Chondrocyte (in vitro differentiated cells): Measurements from ENCODE around the gene MED8. TPM values are rescaled to one million over a fixed set of nuclear protein-coding genes. Genes with fewer than 3 reads are reported as not detected.

Experiments
- DNase-seq: peaks from one replicate; pipeline ENCODE4 v3.0.0; 2021; ENCODE audit warnings: mixed read lengths, low spot score
- H3K27ac Mint-ChIP-seq: one replicate; pipeline ENCODE4 v1.8.0; 2021; ENCODE audit warnings: mild to moderate bottlenecking, moderate library complexity, mixed read lengths; ENCODE audit not compliant: unreplicated experiment
- H3K27me3 Mint-ChIP-seq: 2 replicates; pipeline ENCODE4 v1.8.0; 2021; ENCODE audit warnings: low read depth, mixed read lengths
- H3K36me3 Mint-ChIP-seq: 2 replicates; pipeline ENCODE4 v1.8.0; 2021; ENCODE audit warnings: low read depth, mixed read lengths
- H3K4me1 Mint-ChIP-seq: 2 replicates; pipeline ENCODE4 v1.8.0; 2021; ENCODE audit warnings: low read depth, mild to moderate bottlenecking, mixed read lengths
- H3K4me3 Mint-ChIP-seq: one replicate; pipeline ENCODE4 v1.8.0; 2021; ENCODE audit warnings: mild to moderate bottlenecking, moderate library complexity, mixed read lengths; ENCODE audit not compliant: unreplicated experiment
- H3K9me3 Mint-ChIP-seq: 2 replicates; pipeline ENCODE4 v1.8.0; 2021; ENCODE audit warnings: low read depth, mixed read lengths
- long read RNA-seq: library from polyadenylated mRNA; stranded (forward); transcript quantifications from one replicate; pipeline ENCODE4 v2.0.0, GENCODE V29; 2021
- total RNA-seq: library from RNA; stranded (reverse); gene quantifications from 3 replicates; pipeline ENCODE4 v1.2.1, GENCODE V29; 2021
- TF ChIP-seq, protein P1 (sequence below): fragments of 200-600 bp; sonication (generic); IDR thresholded peaks from 2 replicates; pipeline ENCODE4 v1.5.0; 2021; ENCODE audit warnings: antibody characterized with exemption, mild to moderate bottlenecking, moderate library complexity

MED8 gene, protein sequence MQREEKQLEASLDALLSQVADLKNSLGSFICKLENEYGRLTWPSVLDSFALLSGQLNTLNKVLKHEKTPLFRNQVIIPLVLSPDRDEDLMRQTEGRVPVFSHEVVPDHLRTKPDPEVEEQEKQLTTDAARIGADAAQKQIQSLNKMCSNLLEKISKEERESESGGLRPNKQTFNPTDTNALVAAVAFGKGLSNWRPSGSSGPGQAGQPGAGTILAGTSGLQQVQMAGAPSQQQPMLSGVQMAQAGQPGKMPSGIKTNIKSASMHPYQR
- 48.3 to 48.6 TPM (median 48.4 TPM) in 3 replicates for total RNA-seq
- long read RNA-seq, transcript MED8-203 (7 exons, 1,924 nt): major isoform, 81 of 121 reads
- long read RNA-seq, transcript MED8-201 (8 exons, 1,483 nt): minor isoform, 11 of 121 reads
- long read RNA-seq, partial matches to known transcripts: 15 of 121 reads
- long read RNA-seq, other reads (novel, unspliced or antisense): 14 of 121 reads

DNA sequence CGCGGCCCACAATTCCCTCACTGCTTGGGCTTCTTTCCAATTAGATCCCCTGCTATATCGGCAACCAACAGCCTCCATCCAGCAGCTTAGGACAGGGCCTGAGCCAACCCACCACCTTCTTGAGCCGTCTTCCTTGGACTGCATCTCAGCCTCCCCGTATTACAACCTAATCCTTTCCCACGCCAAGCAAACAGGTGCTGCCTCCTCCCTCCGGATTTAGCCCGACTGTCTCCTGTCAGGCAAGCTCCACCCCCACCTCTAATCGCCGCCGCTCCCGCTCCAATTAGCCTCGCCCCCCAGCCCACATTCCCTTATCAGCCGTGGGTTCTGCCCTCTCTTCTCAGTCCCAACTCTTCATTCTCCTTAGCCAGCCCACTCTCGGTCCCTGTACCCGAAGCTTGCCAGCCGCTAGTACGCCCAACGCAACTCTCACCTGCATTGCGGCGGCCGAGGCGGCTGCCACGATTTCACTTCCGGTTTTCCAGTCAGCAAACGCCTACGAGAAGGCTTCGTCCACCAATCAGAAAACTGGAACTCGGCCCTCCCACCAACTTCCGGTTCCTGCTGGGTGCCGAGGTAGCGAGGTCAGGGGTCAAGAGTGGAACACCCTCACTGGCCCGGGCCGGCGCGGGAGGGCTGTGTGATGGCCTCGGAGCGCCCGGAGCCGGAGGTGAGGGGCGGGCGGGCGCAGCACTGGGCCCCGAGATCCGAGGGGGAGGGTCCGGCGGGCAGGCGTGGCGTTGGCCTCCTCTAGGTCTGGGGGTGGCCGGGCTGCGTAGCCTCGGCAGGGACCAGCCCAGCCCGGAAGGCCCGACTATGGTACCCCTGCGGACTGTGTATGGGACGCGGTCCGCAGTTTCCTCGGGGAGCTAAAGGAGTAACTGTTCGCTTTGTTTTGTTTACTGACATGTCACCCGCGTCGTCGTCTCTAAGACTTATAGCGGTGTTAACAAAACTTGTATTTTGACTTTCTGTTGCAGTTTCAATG is at the start of gene MED8, which contains the start of gene SZT2:
MED8 (minus strand) TSS at position 475 of the 988 bp plus-strand sequence; CDS start at position 439, 36 bp downstream.
SZT2 (plus strand) TSS at position 574 of the 988 bp plus-strand sequence; CDS start at position 644, 70 bp downstream.
- H3K4me3 Mint-ChIP-seq: peak within 1 kb of the TSS; percentile 100
- H3K9me3 Mint-ChIP-seq: no peaks in the 10 kb centered on the region
- peaks cover 20% of the 10 kb centered on the region for H3K36me3 Mint-ChIP-seq
- TF ChIP-seq, protein P1, sequence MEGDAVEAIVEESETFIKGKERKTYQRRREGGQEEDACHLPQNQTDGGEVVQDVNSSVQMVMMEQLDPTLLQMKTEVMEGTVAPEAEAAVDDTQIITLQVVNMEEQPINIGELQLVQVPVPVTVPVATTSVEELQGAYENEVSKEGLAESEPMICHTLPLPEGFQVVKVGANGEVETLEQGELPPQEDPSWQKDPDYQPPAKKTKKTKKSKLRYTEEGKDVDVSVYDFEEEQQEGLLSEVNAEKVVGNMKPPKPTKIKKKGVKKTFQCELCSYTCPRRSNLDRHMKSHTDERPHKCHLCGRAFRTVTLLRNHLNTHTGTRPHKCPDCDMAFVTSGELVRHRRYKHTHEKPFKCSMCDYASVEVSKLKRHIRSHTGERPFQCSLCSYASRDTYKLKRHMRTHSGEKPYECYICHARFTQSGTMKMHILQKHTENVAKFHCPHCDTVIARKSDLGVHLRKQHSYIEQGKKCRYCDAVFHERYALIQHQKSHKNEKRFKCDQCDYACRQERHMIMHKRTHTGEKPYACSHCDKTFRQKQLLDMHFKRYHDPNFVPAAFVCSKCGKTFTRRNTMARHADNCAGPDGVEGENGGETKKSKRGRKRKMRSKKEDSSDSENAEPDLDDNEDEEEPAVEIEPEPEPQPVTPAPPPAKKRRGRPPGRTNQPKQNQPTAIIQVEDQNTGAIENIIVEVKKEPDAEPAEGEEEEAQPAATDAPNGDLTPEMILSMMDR: no peak
- H3K27ac Mint-ChIP-seq: peak within 1 kb of the TSS; percentile 100
- peak; percentile 89 for DNase-seq
- no peaks in the 10 kb centered on the region for H3K27me3 Mint-ChIP-seq
- peaks cover 37% of the 10 kb centered on the region for H3K4me1 Mint-ChIP-seq

DNA sequence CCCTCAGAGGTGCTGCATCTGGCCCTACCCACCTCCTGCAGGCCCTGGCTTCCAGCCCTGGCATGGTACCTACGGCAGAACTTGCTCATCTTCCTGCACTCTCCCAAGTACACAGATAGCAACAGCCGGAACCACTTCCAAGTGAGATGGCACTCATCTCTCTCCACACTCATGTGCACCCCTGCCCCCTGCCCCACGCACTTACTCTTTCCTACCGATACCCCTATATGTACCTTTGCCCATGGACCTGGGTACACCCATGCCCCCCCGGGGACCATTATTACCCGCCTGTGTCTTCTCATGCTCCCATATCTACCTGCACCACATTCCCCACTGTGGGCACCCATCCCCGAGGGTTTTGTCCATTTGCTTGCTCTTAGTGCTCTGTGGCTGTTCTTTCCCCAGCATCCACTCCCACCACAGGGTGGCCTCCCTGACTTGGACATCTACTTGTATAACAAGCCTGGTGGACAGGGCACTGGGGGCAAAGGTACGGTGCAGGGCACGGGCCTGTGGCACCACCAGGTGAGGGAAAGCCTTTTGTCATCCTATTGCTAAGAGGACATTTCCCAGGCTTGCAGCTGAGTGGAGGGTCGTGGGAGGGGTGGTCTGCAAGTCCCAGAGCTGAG is 49.5 kb upstream of the MED8 start:
- Mint-ChIP-seq H3K4me1 (peaks cover 6% of the 10 kb centered on the region), H3K27ac (no peak overlapping the region), H3K27me3 (no peaks in the 10 kb centered on the region), H3K4me3 (no peak overlapping the region), H3K9me3 (no peaks in the 10 kb centered on the region), H3K36me3 (peaks cover 25% of the 10 kb centered on the region)
- TF ChIP-seq, protein P1: no peak
- DNase-seq: no peak

DNA sequence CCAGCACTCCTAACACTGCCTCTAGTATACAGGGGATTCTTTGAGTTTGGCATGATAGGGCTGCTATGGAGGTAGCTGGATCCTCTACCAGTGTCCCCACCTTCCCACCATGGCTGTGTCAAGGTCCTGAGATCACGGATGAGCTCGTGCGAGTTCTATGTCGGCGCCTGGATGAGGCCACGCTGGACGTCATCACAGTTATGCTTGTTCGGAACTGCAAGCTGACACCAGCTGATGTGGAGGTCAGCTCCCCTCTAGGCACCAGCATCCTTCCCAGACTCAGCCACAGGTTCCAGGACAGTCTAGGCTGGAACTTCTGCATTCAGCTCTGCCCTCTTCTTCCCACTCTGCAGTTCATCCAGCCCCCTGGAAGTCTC is 49.0 kb upstream of the MED8 start:
- H3K4me1 Mint-ChIP-seq: peaks cover 6% of the 10 kb centered on the region
- H3K27ac Mint-ChIP-seq: no peak overlapping the region
- no peaks in the 10 kb centered on the region for H3K9me3 Mint-ChIP-seq
- peaks cover 26% of the 10 kb centered on the region for H3K36me3 Mint-ChIP-seq
- DNase-seq: no peak
- H3K4me3 Mint-ChIP-seq: no peak overlapping the region
- TF ChIP-seq, protein P1: no peak
- H3K27me3 Mint-ChIP-seq: no peaks in the 10 kb centered on the region

DNA sequence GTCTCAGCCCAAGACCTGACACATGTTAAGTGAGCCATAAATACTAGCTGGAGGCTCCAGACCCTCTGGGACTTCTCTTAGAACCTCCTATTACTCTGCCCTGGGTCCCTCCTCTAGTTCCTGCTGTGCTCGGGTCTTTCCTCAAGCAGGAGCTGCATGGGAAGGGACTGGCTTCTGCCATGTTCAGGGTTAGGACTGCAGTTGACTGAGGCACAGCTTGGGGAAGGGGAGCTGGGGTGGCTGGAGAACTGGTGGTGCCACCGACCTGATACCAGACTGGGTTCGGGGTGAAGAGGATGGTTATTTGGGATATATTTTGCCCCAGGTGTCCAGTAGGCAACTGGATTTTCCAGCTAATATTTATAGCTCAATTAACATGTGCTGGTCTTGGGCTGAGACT is 48.4 kb upstream of the MED8 start:
- H3K27ac Mint-ChIP-seq: no peak overlapping the region

More for the DNA sequence above, 48.4 kb upstream of the MED8 start:
- peaks cover 6% of the 10 kb centered on the region for H3K4me1 Mint-ChIP-seq
- no peaks in the 10 kb centered on the region for H3K27me3 Mint-ChIP-seq
- DNase-seq: no peak
- no peak overlapping the region for H3K4me3 Mint-ChIP-seq
- H3K9me3 Mint-ChIP-seq: no peaks in the 10 kb centered on the region
- TF ChIP-seq, protein P1: no peak
- H3K36me3 Mint-ChIP-seq: peaks cover 29% of the 10 kb centered on the region
